Islet of Langerhans (tissue), 1 donor: ENCODE data around the gene TNS1.
"Not testable (repeated sequence)": the region's sequence is repeated elsewhere in the genome, so short reads cannot be mapped to it uniquely, and the experiment has no call there.

ENCODE experiments used
- FAIRE-seq: peaks from one replicate; lab custom pipeline; 2011; peaks lifted over from hg19 to GRCh38; lab: Jason Lieb, UNC

TNS1 gene

DNA sequence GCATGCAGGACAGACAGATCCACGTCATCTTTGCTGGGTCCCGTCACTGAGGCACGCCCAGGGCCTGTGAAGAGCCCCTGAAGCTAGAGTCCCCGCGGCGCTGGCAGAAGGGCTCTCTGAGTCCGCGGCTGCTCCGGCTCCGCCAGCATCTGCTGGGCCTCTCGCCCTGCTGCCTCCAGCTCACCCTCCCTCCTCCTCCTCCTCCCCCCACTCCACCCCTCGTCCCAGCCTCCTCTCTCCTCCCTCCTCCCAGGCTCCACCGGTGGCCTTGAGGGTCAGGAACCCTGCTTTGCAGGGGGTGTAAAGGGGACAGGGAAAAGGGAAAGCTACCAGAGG, at the start of gene TNS1:
Gene TNS1, minus strand, starts transcription at position 151 of the 336 bp plus-strand sequence. Its CDS starts 123 bp downstream, at position 28.
- no peak for FAIRE-seq

DNA sequence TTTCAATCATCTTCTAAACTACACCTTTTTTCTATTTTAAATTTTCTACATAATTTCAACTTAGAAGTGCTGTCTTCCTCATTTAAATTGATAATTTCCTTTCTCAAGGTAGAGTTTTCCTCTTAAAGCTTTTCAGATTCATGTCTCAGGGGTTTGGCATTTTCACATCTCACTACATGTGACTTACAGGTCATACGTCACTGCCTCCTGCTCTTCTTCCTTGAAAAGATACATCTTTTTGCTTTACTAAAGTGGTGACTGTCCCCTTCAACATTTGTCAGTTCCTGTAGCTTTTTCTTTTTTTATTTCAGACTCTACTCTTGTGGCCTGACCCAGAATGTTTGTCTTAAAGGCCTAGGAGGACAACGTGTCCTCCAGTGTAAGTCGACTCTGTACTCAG, 49.1 kb upstream of the TNS1 start:
- no peak for FAIRE-seq

DNA sequence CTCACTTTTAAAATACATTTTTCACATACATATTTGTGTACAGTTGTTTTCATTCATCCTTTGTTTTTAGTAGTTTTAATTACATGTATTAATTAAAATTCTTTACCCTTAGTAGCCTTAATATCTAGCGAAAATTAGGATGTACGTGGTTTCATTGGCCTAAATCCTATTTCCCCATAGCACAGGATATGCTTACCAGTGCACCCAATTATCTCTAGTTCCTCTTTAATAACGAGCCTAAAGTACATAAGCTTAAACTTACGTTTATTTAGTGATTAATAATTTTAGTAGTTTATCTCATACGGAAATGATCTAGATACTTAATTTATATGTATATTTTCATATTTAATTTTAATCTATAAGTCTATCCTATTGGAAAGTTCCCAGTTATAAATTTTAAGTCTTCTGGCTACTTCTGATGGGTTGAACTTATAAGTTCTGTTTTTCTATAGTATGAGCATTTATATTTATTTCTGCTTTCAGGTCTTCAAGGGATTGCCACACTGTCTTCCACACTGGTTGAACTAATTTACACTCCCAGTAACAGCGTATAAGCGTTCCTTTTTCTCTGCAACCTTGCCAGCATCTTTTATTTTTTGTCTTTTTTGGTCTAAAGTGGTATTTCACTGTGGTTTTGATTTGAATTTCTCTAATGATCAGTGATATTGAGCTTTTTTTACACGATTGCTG, 44.9 kb upstream of the TNS1 start:
- FAIRE-seq = no peak

DNA sequence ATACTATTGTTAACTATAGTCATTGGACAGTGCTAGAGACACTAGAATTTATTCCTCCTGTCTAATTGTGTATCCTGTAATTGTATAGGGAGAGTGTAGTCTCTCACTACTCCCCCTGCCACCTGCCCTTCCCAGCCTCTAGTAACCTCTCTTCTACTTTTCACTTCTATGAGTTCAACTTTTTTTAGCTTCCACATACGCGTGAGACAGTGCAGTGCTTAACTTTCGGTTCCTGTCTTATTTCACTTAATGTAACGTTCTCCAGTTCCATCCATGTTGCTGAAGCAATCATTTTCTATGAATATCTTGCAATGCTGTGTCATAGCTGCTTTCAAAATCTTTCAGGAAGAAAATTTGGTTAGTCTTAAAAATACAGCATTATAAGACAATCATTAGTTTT, 43.4 kb upstream of the TNS1 start:
- FAIRE-seq = no peak

DNA sequence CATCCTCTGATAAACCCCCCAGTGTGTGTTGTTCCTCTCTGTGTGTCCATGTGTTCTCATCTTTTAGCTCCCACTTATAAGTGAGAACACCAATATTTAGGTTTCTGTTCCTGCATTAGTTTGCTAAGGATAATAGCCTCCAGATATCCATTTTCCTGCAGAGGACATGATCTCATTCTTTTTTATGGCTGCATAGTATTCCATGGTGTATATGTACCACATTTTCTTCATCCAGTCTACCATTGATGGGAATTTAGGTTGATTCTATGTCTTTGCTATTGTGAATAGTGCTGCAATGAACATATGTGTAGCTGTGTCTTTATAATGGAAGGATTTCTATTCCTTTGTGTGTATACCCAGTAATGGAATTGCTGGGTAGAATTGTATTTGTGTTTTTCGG, 41.8 kb upstream of the TNS1 start:
- FAIRE-seq = not testable (repeated sequence)

DNA sequence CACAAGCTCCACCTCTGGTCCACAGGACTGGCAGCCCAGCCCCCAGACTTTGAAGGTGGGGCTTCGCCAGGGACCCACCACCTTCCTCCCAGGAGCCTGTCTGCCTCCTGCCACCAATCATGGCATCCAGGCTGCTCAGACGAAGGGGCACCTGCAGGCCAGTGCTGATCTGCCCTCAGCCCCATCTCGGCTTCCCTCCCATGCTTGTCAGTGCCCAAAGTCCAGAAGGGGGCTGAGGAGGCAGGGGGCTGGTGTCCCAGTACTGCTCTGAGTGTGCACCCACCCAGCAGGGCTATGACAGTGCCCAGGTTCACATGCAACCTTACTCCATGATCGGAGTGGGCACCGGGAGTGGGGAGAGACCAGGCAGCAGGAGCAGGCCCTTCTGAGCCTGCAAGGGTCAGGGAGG, 40.9 kb upstream of the TNS1 start:
- no peak for FAIRE-seq

GRCh38 chr2:218043100-218043499, 40.3 kb upstream of the TNS1 start:
- no peak for FAIRE-seq

DNA sequence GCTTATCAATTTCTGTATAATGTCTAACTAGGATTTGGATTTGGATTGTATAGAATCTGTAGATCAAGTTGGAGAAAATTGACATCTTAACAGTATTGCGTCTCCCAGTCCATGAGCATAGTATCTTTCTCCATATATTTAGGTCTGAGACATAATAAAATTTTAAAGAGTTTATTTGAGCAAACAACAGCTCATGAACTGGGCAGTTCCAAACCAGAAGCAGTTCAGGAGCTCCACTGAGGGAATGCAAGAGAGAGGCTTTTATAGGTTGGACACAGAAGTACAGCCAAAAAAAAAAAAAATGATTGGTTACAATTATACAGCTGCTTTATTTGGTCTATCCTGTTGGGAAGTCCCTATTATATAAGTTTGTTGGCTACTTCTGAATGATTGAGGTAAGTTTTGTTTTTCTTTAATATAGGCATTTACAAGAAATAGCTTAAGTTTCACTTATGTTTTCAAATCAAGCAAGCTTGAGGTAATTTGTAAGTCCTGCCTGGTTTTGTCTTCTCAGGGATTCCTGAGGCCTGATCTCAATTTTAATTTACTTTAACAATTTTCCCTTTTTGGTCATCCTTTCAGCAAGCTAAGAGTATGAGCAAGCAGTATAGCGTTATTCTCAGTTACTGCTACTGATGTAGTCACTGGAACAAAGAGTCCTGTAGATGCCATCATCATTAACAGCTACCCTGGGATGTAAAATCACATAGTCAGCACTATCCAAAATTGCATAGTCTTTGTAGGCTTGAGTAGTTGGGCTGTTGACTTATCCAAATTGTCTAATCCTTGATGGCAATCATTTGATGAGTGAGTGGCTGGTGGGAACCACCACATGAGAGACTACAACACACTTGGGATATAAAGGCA, 38.7 kb upstream of the TNS1 start:
- no peak for FAIRE-seq

GRCh38 chr2:218040883-218041282, 38.1 kb upstream of the TNS1 start:
- no peak for FAIRE-seq

DNA sequence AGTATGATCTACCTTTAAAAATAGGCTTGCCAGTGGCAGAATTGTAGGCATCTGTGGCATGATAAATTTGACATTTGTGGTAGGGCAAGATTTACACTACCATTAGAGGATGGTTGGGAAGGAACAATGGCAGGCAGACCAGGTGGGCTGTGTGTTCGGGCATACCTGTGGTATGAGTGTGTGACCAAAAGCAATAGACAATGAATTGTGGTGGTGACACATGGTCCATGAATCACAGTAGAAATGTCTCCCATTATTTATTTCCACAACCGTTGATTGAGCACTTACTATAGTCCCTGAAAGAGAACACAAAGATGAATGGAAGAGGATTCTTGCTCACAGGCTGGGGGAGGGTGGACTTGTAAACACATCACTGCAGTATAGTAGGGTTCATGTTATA, 36.4 kb upstream of the TNS1 start:
- FAIRE-seq = no peak

DNA sequence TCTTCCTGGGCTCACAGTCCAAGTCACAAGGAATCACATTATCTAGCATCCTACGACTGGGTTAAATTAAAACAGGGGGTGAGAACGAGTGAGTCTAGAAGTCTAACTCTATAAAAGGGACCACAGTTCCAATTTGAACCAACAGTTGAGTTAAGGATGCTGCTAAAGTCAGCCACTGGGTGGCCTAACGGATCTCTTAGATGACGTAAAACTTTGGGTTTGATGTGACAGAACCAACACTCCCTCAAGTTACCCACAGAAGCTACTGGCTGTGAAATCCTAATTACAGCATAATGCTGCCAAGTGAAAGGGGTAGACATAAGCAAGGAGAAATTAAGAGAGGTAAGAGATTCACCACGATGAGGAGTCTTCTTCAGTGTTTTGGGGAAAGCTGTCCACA, 33.6 kb upstream of the TNS1 start:
- FAIRE-seq = no peak

GRCh38 chr2:218035463-218036100, 32.8 kb upstream of the TNS1 start:
- FAIRE-seq = no peak

- FAIRE-seq = peak; percentile 69
Observed at GRCh38 chr2:218034497-218035213, 31.9 kb upstream of the TNS1 start.

DNA sequence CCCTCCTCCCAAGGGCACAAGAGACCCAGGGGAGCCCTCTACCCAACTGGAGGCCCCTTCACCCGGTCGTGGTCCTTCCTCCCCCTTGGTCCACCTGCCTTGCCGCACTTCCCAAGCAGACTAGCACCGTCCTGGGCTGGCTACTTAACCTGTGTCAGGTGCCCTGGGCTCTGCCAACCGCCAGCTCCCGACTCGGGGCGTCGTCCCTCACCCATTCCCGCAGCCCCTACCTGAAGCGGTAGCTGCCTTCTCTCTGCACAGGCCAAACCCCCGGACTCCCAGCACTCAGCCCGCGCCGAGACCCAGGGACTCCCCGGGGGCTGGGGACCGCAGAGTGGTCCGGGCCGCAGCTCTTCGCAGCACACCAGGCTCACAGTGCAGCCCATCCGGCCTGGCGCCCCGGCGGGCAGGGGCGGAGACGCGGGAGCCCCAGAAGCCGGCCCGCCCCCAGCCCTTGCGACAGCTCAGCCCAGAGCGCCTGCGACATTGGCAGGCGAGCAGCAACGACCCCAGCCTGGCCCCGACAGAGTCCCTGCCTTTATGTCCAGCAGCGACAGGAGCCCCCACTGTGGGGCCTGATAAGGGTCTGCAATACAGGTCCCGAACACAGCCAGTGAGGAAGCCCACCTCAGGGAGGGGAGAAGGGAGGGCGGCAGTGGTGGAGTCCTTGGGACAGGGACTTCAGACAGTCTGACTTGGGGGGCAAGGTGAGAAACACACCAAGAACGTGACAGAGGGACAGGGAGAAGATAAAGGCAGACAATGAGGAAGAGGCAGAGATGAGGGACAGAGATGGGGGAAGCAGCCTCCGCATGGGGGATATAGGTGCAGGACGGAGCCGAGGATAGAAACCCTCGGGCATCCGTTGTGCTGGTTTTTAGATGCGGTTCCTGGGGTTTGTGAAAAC, 31.0 kb upstream of the TNS1 start:
- FAIRE-seq = no peak

- no peak for FAIRE-seq
Observed at GRCh38 chr2:218033208-218033589, 30.4 kb upstream of the TNS1 start.

DNA sequence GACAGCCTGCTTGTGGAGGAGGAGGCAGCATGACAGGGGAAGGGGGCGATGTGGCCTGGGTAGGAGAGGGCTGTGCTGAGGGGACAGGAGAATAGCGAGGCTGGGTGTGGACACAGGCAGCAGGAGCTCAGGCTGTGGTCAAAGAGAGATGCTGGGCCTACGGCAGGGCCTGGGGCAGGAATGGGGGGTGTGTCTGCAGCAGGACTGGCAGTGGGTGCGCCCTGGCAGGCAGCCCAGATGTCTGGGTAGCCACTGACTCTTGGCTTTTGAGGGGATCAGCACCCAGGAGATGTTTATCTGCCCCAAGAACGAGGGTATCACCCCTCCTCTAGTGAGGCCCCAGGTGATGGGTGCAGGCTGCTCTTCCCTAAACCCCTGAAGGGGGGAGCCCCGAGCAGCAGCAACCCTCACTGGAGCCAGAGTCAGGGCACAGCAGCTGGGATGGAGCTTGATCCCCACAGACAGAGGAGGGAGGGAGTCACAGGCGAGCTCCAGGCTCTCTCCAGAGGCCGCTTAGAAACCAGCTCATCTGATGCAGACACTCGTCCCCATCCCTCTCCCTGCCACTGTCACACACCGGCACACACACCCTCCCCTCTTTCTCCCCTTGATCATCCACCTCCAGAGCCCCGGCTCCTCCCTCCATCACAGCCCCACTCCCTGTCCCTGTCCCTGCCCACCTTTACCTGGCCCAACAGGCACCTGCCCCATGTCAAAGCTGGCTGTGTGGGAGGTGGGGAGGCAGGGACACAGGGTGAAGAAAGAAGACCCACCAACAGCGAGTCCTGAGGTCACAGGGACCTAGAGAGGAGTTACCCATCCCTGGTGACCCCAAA, 29.8 kb upstream of the TNS1 start:
- no peak for FAIRE-seq

GRCh38 chr2:218031771-218032257, 29.0 kb upstream of the TNS1 start:
- no peak for FAIRE-seq

DNA sequence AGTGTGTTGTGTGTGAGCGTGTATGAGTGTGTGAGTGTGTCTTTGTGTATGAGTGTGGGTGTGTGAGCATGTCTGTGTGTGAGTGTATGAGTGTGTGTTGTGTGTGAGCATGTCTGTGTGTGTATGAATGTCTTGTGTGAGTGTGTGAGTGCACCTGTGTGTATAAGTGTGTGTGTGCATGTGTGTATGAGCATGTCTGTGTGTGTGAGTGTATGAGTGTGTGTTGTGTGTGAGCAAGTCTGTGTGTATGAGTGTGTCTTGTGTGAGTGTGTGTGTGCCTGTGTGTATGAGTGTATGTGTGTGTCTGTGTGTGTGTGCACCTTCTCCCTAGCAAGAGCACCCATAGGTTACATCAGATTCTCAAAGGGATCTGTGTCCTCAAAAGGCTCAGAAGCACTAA, 28.5 kb upstream of the TNS1 start:
- no peak for FAIRE-seq

DNA sequence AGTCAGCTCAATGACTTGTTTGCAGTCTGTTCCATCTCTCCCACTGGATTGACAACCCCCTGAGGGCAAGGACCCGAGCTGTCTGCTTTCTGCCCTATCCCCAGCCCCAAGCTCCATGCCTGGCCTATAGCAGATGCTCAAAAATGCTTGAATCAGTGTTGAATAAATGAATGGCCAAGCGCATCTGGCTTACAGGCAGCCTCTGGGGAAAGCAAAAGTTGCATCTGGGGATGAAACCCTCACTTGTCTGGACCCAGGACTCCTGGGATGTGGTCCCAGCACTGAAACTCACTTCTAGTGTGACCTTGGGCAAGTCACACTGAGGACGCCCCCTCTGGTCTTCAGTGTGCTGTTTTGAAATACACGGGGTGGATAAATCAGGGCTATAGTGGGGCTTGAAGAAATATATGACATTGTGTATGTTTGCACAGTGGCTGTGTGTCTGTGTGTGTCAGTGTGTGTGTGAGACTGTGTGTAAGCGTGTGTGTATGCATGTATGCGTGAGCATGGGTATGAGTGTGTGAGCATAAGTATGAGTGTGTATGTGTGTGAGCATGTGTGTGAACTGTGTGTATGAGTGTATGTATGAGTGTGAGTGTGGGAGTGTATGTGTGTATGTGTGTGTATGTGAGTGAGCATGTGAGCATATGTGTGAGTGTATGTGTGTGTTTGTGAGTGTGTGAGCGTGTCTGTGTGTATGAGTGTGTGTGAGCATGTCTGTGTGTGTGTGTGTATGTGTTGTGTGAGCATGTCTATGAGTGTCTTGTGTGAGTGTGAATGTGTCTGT, 27.8 kb upstream of the TNS1 start:
- FAIRE-seq = no peak
